HG03095 (cell line): ENCODE results near the gene ROBO2.
"Not testable (repeated sequence)": the region's sequence is repeated elsewhere in the genome, so short reads cannot be mapped to it uniquely, and the experiment has no call there.

Experiments
- ATAC-seq: cut with Tn5 transposase; IDR thresholded peaks from one replicate; pipeline ENCODE4 v1.9.1; 2021; ENCODE audit warnings: moderate library complexity; ENCODE audit not compliant: unreplicated experiment

Gene ROBO2

DNA sequence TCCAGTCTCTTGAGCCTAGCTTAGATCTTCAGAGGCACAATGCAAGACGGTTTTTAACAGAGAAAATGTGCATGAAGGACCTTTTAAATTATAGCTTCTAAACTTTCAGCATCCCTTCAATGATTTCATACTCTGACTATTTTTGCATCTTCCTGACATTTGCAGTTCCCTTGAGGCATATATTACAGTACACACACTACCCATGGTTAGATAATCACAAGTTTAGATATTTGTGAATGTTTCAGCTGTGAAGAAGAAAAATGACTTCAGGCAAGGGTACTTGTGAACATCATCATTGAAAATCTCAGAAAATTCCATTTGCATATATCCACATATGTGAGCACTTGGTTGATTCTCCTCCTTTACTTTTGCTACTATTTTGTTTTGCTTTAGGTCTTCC is 341.5 kb downstream of the ROBO2 start:
- ATAC-seq: no peak

DNA sequence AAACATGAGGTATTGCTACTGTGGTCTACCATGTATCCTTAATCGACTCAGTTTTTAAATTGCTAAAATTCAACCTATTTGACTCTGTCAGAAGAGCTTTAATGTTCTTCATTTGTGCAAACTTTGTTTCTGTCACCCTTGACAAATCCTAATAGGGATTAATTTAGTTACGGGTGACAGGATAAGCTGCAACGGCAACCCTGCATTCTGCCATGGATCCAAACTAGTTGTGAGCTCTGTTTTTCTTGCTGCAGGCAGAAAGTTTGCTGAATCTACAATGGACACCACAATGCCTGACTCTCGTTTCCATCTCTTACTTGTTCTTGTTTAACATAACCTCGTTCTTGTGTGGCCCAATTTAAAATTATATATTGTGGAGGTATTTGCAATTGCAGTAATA is 352.3 kb downstream of the ROBO2 start:
- no peak for ATAC-seq

DNA sequence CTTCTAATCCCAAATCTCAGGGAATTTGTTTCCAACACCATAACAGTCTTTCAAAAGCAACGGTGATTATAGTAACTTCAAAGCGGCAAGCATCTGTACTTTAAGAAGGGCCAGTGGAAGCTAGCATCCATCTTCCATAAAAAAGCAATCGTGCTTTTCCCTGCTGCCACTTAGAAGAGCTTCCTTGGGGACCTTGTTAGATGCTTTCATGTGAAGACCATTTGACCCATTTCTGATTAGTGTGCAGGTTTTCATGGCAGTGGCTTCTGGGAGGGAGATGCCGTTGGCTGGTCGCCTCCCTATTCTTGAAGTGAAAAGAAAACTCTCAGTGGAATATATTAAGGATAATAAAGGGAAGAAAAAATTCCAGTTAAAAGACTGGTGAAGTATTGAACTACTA is 354.1 kb downstream of the ROBO2 start:
- ATAC-seq: no peak

DNA sequence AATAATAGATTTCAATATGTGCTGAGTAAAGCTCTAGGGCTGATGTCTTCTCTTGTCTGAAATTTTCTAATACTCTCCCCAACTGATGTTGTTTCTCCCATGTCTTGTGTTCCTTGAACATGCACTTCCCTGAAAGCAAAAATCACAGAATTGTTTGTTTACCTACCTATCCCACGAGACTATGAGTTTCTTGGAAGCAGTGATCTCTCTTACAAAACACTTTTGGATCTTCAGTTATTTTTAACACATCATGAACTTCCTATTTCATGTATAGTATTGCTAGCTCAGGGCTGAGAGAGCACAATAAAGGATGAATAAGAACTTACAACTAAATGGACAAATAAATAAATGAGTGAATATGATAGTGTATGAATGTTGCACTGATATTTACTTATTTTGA is 365.0 kb downstream of the ROBO2 start:
- no peak for ATAC-seq

DNA sequence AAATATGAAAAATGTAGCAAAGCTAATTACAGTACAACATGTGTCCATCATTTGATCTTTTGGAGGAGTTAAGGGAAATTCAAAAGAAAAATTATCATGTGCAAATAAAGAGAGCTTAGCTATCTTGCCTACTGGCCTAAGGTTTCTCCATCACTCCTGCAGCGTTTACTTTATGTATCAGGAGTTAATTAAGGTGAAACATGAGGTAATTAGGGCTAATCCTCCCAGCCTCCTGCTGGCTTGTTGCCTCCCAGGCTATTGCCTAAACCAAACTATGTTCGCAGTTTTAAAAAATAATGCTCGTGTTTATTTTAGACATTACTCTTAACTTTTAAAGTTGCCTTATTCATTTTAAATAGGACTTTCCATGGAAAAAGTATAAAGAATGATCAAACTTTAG is 367.5 kb downstream of the ROBO2 start:
- no peak for ATAC-seq

DNA sequence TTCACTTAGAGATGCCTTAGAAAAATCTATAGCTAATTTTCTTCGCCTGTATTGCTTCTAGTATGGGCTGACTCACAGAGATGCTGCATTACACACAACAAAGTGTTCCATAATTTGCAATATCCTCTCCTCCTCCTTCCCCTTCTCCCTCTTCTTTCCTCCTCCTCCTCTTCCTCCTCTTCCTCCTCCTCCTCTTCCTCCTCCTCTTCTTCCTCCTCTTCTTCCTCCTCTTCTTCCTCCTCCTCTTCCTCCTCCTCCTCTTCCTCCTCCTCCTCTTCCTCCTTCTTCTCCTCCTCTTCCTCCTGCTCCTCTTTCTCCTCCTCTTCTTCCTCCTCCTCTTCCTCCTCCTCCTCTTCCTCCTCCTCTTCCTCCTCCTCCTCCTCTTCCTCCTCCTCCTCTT is 370.4 kb downstream of the ROBO2 start:
- not testable (repeated sequence) for ATAC-seq

DNA sequence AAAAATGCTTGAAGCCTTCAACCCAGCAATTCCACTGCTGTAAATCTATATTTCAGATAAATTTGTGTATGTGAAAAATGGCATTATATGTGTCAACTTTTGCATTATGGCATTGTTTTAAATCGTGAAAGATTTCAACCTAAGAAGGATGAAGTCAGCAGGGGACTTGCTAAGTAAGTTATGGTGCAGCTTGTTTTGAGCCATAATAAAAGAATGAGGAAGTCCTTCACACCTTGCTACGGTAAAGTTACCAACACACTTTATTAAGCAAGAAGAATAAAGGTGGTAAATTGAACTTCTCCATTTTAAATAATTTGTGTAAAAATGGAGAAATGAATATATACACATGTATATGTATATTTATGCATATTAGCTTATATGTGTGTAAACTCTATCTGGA is 371.4 kb downstream of the ROBO2 start:
- no peak for ATAC-seq

DNA sequence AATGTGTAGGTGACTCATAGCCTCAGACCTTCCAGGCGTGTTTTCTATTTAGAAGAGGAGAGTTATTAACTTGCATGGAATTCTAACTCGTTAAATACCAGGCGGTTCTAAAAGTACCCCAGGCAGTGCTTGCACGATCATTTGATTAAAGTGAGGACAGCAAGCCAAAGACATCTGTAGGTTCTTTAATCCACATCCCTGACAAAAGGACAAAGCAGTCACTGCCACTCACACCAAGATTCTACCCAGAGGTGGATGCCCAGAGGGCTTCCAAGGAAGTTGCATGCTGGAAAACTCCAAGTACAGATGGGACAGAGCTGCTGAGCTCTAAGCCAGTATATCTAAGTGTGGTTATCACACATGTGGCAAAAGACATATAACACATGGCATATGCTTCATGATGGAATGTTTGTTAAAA is 372.1 kb downstream of the ROBO2 start:
- no peak for ATAC-seq

DNA sequence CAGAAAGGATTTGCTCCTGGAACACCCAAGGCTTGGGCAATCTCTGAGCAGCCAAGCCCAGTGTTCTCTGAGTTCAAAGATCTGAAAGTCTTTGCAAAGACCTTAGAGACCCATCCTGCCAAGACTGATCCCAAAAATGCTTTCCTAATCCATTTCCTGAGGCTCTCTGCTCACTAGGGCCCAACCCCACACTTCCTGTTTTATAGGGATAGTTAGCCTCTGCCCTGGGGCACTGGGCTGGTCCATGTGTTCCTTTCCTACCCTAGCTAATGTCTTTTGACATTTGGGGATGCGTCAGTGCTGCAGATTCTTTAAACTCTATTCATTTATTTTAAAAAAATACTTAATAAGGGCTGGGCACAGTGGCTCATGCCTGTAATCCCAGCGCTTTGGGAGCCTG is 372.7 kb downstream of the ROBO2 start:
- ATAC-seq: no peak

DNA sequence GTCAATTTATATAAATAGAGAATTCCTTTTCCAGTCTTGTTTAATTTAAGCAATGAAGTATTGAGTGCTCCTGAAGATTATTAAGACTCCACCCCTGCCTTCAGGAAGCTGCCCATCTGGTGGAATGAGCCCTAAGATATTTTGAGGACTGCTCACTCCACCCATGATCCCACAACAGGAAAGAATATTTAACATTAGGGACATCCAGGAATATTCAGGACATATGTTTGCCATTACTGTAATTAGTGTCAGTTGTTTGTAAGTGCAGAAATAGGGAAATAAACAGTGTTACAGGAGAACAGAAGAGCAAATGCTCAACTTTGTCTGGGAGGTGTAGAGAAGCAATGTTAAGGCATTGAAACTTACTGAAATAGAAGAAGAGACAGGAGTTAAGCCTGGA is 375.0 kb downstream of the ROBO2 start:
- ATAC-seq: no peak

DNA sequence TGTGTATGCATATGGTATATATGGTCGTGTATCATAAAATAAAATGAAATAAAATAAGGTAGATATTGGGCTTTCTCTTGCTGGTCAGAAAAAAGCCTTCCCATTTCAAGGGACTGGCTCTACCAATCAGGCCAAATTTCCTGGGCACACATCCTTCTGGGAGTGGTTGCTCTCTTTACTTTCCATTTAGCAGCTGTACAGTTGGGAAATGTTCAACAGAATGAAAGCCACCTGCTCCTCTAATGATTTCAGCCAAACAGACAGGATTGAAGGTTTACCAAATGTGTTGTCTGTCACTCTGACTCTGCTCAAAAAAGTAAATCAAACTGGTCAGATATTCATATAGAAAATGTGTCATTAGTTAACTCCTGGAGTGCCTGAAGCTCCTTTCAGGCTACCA is 380.4 kb downstream of the ROBO2 start:
- no peak for ATAC-seq

DNA sequence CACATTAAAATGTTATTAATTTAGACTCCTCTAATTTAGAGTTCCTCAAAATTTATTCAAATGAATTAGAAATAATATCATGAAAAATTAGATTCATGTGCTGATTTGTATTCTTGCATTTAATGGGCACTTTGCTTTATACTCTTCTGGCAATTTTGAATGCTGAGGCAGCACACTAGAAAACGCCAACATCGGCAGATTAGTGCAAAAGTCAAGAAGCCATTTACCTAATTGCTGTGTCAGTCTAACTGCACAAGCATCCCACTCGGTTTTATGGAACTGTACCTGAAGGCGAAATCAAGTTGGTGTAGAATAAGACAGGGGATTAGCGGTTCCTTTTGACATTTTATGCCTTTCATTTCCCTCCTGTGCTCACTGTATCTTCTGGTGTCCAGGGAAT is 382.0 kb downstream of the ROBO2 start:
- no peak for ATAC-seq

DNA sequence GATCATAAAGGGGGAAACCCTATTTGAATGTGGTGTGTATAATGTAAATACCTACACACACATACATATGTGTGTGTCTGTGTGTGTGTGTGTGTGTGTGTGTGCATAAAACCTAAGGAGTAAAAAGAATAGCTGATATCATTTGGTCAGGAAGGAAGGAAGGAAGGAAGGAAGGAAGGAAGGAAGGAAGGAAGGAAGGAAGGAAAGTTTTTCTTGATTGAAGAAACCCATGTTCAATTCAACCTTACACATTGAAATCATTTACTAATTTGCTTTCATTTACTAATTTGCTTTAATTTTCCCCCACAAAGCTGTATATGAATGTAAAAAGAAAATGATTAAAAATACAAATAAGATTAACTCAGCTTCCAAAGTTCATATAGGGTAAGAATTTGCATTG is 386.6 kb downstream of the ROBO2 start:
- ATAC-seq: no peak

DNA sequence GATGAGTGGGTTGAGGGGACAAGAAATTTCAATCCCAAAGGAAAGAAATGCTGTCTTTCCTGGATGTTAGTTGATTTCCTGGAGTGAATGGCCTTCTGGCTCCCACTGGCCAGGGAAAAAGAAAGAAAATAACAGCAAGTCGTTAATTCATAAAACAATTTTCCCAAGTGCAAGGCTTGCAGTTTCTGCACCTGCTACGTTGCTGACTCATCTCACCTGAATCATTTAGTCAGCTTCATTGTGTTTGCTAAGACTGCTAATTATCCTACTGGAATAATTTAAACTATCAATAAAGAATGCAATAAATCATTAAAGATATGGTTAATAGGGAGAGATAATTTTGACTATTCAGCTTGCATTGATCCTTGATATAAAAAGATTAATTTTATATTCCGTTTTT is 387.6 kb downstream of the ROBO2 start:
- no peak for ATAC-seq

DNA sequence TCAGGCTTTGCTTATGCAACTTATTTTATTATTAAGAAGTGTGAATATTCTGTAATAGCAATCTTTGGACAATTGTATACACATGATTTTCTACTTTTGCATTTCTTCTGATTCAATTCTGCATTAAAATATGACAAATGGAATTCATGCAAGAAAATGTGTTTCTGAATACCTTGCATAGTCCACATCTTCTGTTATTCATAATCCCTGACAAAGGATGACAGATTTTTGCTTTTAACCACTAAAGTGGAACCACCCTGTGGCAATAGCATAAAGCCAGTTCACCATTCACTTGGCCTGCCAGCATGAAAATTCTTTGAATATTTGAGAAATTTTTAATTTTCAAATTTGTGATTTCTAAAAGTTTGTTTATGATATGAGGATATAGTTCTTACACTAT is 397.0 kb downstream of the ROBO2 start:
- no peak for ATAC-seq

DNA sequence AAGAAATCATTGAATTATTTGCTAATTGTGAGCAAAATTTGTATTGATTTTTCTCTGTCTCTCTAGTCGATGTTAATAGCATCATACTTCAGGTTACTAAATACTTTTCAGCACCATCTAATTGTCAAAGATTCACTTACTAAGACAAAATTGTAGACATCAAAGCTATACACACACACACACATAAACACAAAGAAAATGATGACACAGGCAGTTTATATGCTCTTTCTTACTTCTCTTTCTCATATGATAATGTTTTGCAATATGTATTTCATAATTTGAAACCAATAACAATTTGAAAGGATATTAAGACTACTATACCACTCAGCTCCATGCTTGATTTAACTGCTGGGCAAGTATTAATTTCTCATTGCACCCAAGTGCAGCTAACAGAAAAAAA is 406.2 kb downstream of the ROBO2 start:
- ATAC-seq: no peak

DNA sequence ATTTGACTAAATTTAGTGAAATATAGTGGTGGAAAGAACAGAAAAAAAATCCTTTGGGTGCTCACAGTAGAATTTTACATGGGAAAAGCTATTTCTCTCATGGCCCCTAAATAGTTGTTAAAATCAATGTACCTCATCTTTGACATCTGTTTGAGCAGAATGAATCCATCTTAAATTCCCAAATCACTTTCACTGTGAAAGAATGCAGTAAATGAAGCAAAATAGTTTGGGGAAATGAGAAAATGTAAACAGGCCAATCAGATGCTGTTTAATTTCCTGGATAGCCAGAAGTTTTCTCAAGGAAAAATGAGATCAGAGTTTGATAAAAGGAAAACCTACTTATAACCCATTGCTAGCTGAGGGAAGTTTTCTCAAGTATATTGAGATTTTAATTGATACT is 406.9 kb downstream of the ROBO2 start:
- ATAC-seq: no peak

DNA sequence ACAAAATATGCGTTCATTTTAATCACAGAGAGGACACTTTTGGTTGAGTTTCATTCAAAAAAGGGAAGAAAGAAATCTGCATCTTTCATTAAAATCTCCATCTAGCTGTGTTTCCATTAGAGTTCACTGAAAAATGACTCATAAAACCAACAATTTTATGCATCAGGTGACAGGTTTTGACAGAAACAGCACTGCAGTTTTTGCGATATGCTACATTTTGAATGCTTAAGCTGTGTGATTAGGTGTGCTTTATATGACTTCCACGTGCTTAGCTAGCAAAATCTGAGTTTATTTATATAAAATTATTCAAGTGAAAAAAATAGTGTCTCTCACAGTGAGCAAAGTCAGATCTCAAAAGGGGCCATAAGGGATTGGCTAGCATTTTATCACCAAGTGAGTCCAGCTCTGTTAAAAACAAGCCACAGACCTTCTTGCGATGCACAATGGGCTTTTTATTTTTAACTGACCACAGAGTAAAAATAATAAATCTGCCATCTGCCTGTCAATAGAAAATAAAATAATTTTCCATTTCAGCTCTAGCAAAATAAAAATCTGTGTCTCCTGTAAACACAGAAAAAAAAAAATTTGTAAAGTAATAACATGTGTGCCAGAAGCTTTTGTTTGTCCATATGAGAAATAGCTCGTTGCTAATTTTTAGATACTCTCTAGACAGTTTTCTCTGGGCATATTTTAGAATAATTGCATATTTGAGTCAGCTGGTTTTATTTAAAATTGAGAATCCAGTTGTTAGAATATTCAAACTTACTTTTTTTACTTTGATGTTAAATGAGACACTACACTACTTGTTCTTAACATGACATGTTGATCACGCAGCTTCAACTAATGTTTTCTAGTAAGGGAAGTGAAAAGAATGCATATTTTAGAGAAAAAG is 409.8 kb downstream of the ROBO2 start:
- no peak for ATAC-seq

DNA sequence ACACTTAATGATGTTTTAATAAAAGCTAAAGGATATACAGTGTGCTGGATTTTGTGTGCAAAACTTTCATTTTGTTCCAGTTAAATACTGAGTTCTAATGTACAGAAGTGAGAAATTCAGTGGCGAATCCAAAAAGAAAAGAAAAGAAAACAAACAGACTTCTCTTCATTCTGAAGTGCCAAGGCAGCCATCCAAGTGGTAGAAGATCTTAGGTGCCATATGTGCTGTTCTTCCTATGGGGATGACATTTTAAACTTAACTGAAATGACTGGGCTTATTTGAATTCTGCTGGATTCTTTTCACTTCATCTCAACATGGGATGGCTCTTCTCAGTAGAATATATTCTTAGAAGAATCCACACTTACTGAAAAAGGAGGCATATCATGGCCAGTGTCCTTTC is 416.5 kb downstream of the ROBO2 start:
- no peak for ATAC-seq

DNA sequence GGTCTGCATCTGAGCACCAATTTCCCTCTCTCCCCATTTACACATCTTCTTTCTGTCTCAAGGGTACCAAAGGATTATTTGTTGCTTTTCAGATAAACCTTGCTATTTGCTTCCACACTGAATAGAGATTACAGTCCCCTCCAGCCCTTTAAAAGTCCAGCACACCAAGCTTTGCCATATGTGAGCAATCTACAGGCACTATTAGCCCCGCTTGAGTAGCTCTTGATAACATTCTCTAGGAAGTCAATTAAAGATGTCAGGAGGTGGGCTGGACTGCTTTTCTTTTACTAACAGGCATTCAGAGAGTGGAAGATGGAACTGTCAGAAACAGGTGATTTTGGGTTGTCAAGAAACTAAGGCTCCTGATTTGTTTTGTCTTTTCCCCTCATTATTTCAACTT is 417.0 kb downstream of the ROBO2 start:
- ATAC-seq: no peak

DNA sequence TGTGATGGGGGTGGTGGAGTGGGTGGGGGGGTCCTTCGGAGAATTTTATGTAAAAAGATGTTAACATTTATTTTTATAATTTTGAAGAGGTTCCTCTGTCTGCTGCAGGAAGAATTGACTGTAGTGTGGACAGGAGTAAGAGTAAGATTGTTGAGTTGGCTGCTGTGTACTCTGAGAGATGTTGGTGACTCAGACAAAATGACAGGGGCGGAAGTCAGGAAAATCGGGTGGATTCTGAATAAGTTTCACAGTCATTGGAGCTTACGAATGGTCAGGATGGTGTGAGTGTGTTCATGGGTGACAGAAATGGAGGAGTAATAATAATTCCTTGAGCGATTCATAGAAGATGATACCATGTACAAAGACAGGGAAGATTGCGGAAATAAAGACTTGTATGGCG is 420.0 kb downstream of the ROBO2 start:
- no peak for ATAC-seq

DNA sequence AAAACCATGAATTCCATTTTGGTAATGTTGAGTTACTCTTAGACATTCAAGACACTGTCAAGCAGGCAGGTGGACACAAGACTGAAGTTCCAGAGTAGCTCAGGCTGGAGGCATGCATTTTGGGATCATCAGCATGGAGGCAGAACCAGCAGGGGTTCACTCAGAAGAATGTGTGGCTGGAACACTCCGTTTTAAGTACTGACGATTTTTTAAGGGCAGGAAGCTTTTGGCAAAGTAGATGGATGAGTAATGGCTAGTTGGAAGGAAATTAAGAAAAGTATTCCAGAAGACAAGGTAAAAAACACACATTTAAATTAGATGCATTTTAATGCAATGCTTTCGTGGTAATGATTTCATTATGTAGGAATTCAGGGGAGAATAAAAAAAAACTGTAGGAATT is 420.4 kb downstream of the ROBO2 start:
- ATAC-seq: no peak

DNA sequence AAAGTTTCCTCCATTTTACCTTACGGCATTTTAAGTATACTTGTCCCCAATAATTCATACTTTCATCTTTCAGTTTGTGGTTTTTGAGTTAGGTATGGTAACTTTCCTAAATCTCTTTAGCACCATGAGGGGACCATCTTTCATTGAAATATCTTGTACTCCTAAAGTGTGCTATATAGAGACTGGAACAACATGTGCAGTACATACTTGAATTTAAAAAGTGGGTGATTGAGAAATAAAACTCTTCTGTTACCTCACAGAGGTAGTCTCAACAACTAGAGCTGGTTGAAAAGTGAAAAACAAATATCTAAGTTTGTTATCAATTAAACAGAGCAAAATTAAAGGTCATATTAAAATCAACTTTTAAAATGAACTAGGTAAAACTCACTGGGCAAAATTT is 423.1 kb downstream of the ROBO2 start:
- no peak for ATAC-seq
